Osteocyte (in vitro differentiated cells): Measurements from ENCODE around the gene KCNQ5. TPM values are rescaled to one million over a fixed set of nuclear protein-coding genes. Genes with fewer than 3 reads are reported as not detected.

Experiments used
- DNase-seq: peaks from one replicate; pipeline ENCODE4 v3.0.0; 2021; ENCODE audit warnings: mixed read lengths; ENCODE audit not compliant: unreplicated experiment; ENCODE audit errors: extremely low spot score
- H3K27ac Mint-ChIP-seq: one replicate; pipeline ENCODE4 v1.8.0; 2021; ENCODE audit warnings: mild to moderate bottlenecking, mixed read lengths; ENCODE audit not compliant: unreplicated experiment
- H3K27me3 Mint-ChIP-seq: one replicate; pipeline ENCODE4 v1.8.0; 2021; ENCODE audit warnings: mixed read lengths; ENCODE audit not compliant: unreplicated experiment
- H3K36me3 Mint-ChIP-seq: one replicate; pipeline ENCODE4 v1.8.0; 2021; ENCODE audit warnings: mixed read lengths; ENCODE audit not compliant: unreplicated experiment
- H3K4me1 Mint-ChIP-seq: one replicate; pipeline ENCODE4 v1.8.0; 2021; ENCODE audit warnings: mixed read lengths; ENCODE audit not compliant: unreplicated experiment
- H3K4me3 Mint-ChIP-seq: one replicate; pipeline ENCODE4 v1.8.0; 2021; ENCODE audit warnings: mild to moderate bottlenecking, moderate library complexity, mixed read lengths; ENCODE audit not compliant: unreplicated experiment
- H3K9me3 Mint-ChIP-seq: one replicate; pipeline ENCODE4 v1.8.0; 2021; ENCODE audit warnings: mixed read lengths; ENCODE audit not compliant: unreplicated experiment
- CTCF ChIP-seq: fragments of 200-600 bp; sonication (generic); IDR thresholded peaks from 2 replicates; pipeline ENCODE4 v1.5.0; 2021; ENCODE audit warnings: antibody characterized with exemption, mild to moderate bottlenecking, moderate library complexity
- total RNA-seq: library from RNA; stranded (reverse); gene quantifications from 2 replicates; pipeline ENCODE4 v1.2.1, GENCODE V29; 2021

KCNQ5 gene
- total RNA-seq, 1 donor from 2014 or later = 7.2 TPM

DNA sequence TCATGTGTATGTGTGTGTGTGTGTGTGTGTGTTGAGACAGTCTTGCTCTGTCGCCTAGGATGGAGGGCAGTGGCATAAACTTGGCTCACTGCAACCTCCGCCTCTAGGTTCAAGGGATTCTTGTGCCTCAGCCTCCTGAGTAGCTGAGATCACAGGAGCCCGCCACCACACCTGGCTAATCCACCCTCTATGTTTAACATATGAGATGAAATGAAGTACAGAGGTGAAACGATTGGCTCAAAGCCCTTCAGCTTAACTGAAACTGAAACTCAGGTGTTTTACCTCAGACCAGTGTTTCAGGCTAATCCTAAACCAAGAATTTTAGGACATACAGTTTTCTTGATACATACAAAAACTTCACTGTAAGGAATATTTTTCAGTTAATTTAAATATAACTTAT lies 167.3 kb downstream of the KCNQ5 start:
- no peak for DNase-seq
- TF ChIP-seq CTCF = no peak
- Mint-ChIP-seq H3K27ac (no peak overlapping the region), H3K9me3 (peaks cover 5% of the 10 kb centered on the region), H3K4me1 (peaks cover 18% of the 10 kb centered on the region), H3K4me3 (no peak overlapping the region), H3K27me3 (no peaks in the 10 kb centered on the region), H3K36me3 (no peaks in the 10 kb centered on the region)

- Mint-ChIP-seq H3K4me3 (no peak overlapping the region), H3K27me3 (no peaks in the 10 kb centered on the region), H3K4me1 (peaks cover 10% of the 10 kb centered on the region), H3K9me3 (peaks cover 5% of the 10 kb centered on the region), H3K27ac (no peak overlapping the region), H3K36me3 (no peaks in the 10 kb centered on the region)
- no peak for TF ChIP-seq CTCF
- no peak for DNase-seq
Observed at GRCh38 chr6:72792692-72793091, 170.8 kb downstream of the KCNQ5 start.

DNA sequence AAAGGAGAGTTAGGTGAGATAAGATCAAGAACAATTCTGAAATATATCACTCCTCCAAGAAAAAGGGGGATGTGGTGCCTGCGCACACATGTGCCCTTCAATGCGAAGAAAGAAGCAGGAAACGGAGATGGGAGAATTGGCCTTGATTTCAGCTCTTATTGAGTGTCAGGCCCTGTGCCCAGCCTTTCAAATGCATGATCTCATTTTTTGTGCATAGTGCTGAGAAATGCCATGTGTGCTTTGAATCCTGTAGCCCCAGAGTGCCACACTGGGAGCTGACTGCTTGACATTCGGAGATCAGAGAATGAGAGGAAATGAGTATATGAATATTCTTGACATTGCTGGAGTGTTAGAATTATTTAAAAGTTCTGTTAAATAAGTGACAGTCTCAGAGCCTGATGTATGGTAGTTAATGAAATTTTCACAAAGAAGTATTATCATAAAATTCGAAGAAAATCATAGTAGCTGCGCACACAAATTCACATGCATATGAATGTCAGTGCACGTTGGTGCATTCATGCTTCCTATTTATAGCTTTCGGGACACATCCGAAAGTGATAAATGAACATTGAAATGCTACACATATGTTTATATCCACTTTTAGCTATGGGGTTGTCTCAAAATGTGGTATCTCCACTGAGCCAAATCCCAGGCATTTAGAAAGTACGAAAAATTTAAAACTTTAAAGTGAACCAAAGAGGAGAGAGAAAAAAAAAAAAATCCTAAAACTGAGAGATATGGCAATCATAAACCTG lies 172.0 kb downstream of the KCNQ5 start:
- no peak for TF ChIP-seq CTCF
- no peak overlapping the region for H3K27ac Mint-ChIP-seq

GRCh38 chr6:72798196-72798595 lies 176.3 kb downstream of the KCNQ5 start:
- peaks cover 4% of the 10 kb centered on the region for H3K9me3 Mint-ChIP-seq
- no peak for DNase-seq

More for the DNA sequence above, 172.0 kb downstream of the KCNQ5 start:
- Mint-ChIP-seq H3K4me1 (peaks cover 7% of the 10 kb centered on the region), H3K9me3 (peaks cover 5% of the 10 kb centered on the region), H3K27me3 (no peaks in the 10 kb centered on the region), H3K4me3 (no peak overlapping the region), H3K36me3 (no peaks in the 10 kb centered on the region)
- DNase-seq = no peak

More at GRCh38 chr6:72798196-72798595, 176.3 kb downstream of the KCNQ5 start:
- Mint-ChIP-seq H3K4me3 (no peak overlapping the region), H3K27me3 (no peaks in the 10 kb centered on the region), H3K4me1 (peaks cover 1% of the 10 kb centered on the region), H3K36me3 (peaks cover 3% of the 10 kb centered on the region), H3K27ac (no peak overlapping the region)
- TF ChIP-seq CTCF = no peak
